SK-N-SH treated with all-trans-retinoic acid at 6 μM for 48 hours (cell line): ENCODE results near the gene PLN.
A peak's percentile ranks its signal among the peaks of the same experiment; 100 is the strongest.

Experiments
- ATAC-seq: fragments of 200-7000 bp; cut with Tn5 transposase; 3 replicates; pipeline ENCODE4 v1.9.1; 2020; ENCODE audit warnings: mild to moderate bottlenecking, moderate library complexity
- ARNTL ChIP-seq: fragments of 450-650 bp; formaldehyde crosslinking; IDR thresholded peaks from 2 replicates; pipeline ENCODE4 v1.5.0; 2020; ENCODE audit warnings: low read depth, mild to moderate bottlenecking, moderate library complexity, borderline replicate concordance
- BACH2 ChIP-seq: fragments of 250-450 bp; sonication (Bioruptor Pico); IDR thresholded peaks from 2 replicates; pipeline ENCODE4 v1.9.0; 2021; ENCODE audit warnings: mild to moderate bottlenecking, borderline replicate concordance
- CSDC2 ChIP-seq: fragments of 250-450 bp; sonication (Bioruptor Pico); IDR thresholded peaks from 2 replicates; pipeline ENCODE4 v1.5.0; 2020; ENCODE audit warnings: mild to moderate bottlenecking, moderate library complexity
- ESRRG ChIP-seq: fragments of 250-450 bp; sonication (Bioruptor Pico); IDR thresholded peaks from 2 replicates; pipeline ENCODE4 v1.6.1; 2021; ENCODE audit warnings: mild to moderate bottlenecking
- GLIS3 ChIP-seq: fragments of 250-450 bp; sonication (Bioruptor Pico); IDR thresholded peaks from 2 replicates; pipeline ENCODE4 v1.5.0; 2020; ENCODE audit warnings: mild to moderate bottlenecking, moderate library complexity
- ISL1 ChIP-seq: fragments of 250-450 bp; sonication (Bioruptor Pico); IDR thresholded peaks from 2 replicates; pipeline ENCODE4 v2.1.2; 2022; ENCODE audit warnings: mild to moderate bottlenecking, moderate library complexity
- OSR1 ChIP-seq: fragments of 250-450 bp; sonication (Bioruptor Pico); IDR thresholded peaks from 2 replicates; pipeline ENCODE4 v1.8.0; 2022; ENCODE audit warnings: moderate library complexity, mild to moderate bottlenecking, inconsistent platforms
- POU6F1 ChIP-seq: fragments of 250-450 bp; sonication (Bioruptor Pico); IDR thresholded peaks from 2 replicates; pipeline ENCODE4 v1.8.0; 2021; ENCODE audit warnings: low read depth, mild to moderate bottlenecking, moderate library complexity, borderline replicate concordance
- PPARA ChIP-seq: fragments of 250-450 bp; sonication (Bioruptor Pico); IDR thresholded peaks from 2 replicates; pipeline ENCODE4 v1.5.0; 2020; ENCODE audit warnings: mild to moderate bottlenecking, borderline replicate concordance
- RARB ChIP-seq: fragments of 250-450 bp; sonication (Bioruptor Pico); IDR thresholded peaks from 2 replicates; pipeline ENCODE4 v1.8.0; 2021; ENCODE audit warnings: mild to moderate bottlenecking, moderate library complexity
- SNAI2 ChIP-seq: fragments of 250-450 bp; sonication (Bioruptor Pico); IDR thresholded peaks from 2 replicates; pipeline ENCODE4 v1.5.0; 2020; ENCODE audit warnings: mild to moderate bottlenecking, moderate library complexity
- TCF4 ChIP-seq: fragments of 250-450 bp; sonication (Bioruptor Pico); IDR thresholded peaks from 2 replicates; pipeline ENCODE4 v1.8.0; 2021; ENCODE audit warnings: mild to moderate bottlenecking, moderate library complexity, borderline replicate concordance
- TOX ChIP-seq: fragments of 250-450 bp; sonication (Bioruptor Pico); IDR thresholded peaks from 2 replicates; pipeline ENCODE4 v1.8.0; 2021; ENCODE audit warnings: mild to moderate bottlenecking, moderate library complexity, borderline replicate concordance
- ZC3H10 ChIP-seq: fragments of 250-450 bp; sonication (Bioruptor Pico); IDR thresholded peaks from 2 replicates; pipeline ENCODE4 v1.5.1; 2021; ENCODE audit warnings: mild to moderate bottlenecking, moderate library complexity
- ZFP3 ChIP-seq: fragments of 250-450 bp; sonication (Bioruptor Pico); IDR thresholded peaks from 2 replicates; pipeline ENCODE4 v1.5.0; 2020; ENCODE audit warnings: mild to moderate bottlenecking, moderate library complexity
- ZFP30 ChIP-seq: fragments of 450-650 bp; formaldehyde crosslinking; IDR thresholded peaks from 2 replicates; pipeline ENCODE4 v1.5.0; 2022; ENCODE audit warnings: mild to moderate bottlenecking, moderate library complexity
- ZNF70 ChIP-seq: fragments of 450-650 bp; formaldehyde crosslinking; IDR thresholded peaks from 2 replicates; pipeline ENCODE4 v1.5.0; 2020; ENCODE audit warnings: mild to moderate bottlenecking, moderate library complexity
- ZNF8 ChIP-seq: fragments of 450-650 bp; formaldehyde crosslinking; IDR thresholded peaks from 2 replicates; pipeline ENCODE4 v1.5.0; 2020; ENCODE audit warnings: mild to moderate bottlenecking, moderate library complexity
- TF ChIP-seq, protein P1 (sequence below): fragments of 250-450 bp; sonication (Bioruptor Pico); IDR thresholded peaks from 2 replicates; pipeline ENCODE4 v1.8.0; 2020; ENCODE audit warnings: mild to moderate bottlenecking, moderate library complexity, borderline replicate concordance
- TF ChIP-seq, protein P2 (sequence below): fragments of 250-450 bp; sonication (Bioruptor Pico); IDR thresholded peaks from 2 replicates; pipeline ENCODE4 v1.5.0; 2020; ENCODE audit warnings: mild to moderate bottlenecking, moderate library complexity
- TF ChIP-seq, protein P3 (sequence below): fragments of 250-450 bp; sonication (Bioruptor Pico); IDR thresholded peaks from 2 replicates; pipeline ENCODE4 v1.5.1; 2020; ENCODE audit warnings: low read depth, mild to moderate bottlenecking, moderate library complexity

PLN gene

DNA sequence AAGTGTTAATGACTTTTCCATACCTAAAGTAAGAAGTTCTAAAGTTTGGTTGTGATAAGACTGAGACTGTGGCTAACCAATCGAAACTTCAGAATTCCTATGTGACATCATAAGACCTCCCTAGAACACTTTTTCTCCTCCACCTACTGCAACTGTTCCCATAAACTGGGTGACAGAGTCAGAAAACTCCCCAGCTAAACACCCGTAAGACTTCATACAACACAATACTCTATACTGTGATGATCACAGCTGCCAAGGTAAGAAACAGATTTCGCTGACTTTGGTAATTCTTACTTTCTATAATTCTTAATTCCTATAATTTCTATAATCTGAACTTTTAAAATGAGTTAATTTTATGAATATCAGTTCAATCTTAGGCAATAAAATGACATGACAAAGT is at the start of gene PLN:
Gene PLN, plus strand, starts transcription at position 161 of the 400 bp plus-strand sequence. CDS start 10,626 bp downstream, outside the sequence.
- no peak for ATAC-seq
- TF ChIP-seq TOX (CRISPR knock-in tag) (no peak), RARB (CRISPR knock-in tag) (no peak), CSDC2 (no peak), ZFP3 (CRISPR knock-in tag) (no peak), PPARA (CRISPR knock-in tag) (no peak), ARNTL (CRISPR knock-in tag) (no peak), SNAI2 (CRISPR knock-in tag) (no peak), ZFP30 (no peak), POU6F1 (no peak), GLIS3 (CRISPR knock-in tag) (no peak), ZC3H10 (CRISPR knock-in tag) (no peak), ESRRG (CRISPR knock-in tag) (no peak), ZNF70 (no peak), ISL1 (CRISPR knock-in tag) (no peak)
- TF ChIP-seq, protein P1, sequence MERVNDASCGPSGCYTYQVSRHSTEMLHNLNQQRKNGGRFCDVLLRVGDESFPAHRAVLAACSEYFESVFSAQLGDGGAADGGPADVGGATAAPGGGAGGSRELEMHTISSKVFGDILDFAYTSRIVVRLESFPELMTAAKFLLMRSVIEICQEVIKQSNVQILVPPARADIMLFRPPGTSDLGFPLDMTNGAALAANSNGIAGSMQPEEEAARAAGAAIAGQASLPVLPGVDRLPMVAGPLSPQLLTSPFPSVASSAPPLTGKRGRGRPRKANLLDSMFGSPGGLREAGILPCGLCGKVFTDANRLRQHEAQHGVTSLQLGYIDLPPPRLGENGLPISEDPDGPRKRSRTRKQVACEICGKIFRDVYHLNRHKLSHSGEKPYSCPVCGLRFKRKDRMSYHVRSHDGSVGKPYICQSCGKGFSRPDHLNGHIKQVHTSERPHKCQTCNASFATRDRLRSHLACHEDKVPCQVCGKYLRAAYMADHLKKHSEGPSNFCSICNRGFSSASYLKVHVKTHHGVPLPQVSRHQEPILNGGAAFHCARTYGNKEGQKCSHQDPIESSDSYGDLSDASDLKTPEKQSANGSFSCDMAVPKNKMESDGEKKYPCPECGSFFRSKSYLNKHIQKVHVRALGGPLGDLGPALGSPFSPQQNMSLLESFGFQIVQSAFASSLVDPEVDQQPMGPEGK = no peak
- TF ChIP-seq, protein P2, sequence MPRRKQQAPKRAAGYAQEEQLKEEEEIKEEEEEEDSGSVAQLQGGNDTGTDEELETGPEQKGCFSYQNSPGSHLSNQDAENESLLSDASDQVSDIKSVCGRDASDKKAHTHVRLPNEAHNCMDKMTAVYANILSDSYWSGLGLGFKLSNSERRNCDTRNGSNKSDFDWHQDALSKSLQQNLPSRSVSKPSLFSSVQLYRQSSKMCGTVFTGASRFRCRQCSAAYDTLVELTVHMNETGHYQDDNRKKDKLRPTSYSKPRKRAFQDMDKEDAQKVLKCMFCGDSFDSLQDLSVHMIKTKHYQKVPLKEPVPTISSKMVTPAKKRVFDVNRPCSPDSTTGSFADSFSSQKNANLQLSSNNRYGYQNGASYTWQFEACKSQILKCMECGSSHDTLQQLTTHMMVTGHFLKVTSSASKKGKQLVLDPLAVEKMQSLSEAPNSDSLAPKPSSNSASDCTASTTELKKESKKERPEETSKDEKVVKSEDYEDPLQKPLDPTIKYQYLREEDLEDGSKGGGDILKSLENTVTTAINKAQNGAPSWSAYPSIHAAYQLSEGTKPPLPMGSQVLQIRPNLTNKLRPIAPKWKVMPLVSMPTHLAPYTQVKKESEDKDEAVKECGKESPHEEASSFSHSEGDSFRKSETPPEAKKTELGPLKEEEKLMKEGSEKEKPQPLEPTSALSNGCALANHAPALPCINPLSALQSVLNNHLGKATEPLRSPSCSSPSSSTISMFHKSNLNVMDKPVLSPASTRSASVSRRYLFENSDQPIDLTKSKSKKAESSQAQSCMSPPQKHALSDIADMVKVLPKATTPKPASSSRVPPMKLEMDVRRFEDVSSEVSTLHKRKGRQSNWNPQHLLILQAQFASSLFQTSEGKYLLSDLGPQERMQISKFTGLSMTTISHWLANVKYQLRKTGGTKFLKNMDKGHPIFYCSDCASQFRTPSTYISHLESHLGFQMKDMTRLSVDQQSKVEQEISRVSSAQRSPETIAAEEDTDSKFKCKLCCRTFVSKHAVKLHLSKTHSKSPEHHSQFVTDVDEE (CRISPR knock-in tag) = no peak
- TF ChIP-seq, all 23 proteins: peak for 0

DNA sequence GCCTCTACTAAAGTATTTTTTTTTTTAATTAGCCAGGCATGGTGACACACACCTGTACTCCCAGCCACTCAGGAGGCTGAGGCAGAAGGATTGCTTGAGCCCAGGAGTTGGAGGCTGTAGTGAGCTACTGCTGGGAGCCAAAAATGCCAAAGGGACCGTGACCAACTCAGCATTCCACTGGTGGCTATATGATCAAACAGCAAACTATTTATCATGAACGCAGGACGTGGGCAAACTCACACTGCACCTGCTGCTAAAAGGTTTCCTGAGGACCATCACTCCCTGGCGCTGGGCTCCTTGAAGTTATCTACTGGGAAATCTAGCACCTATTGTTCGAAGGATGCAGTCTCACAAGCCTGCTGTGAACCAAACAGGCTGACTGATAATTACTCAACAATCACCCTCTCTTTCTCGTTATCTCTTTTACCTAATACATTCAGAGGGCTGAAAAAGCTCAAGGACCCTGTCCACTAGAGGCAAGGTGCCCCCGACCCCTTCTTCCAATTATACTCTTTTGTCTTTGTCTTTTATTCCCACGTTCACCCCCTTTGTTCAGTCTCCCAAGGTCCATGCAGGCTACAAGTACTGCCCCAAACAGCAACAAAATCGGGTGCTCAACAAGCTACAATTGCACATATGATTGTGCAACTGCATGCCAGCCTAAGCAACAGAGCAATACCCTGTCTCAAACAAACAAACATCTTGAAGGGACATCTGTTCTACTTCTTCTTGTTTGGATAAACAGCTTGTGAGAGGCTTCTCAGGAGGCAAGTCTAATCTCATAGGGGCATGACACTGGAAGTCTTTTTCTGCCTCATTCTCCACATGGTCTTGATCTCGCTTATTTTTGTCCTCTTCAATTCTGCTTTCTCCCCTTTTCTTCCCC is 47.7 kb upstream of the PLN start:
- ATAC-seq = no peak
- TF ChIP-seq CSDC2 (no peak), ZNF8 (no peak)

- TF ChIP-seq POU6F1 = no peak
- no peak for ATAC-seq
Measured at GRCh38 chr6:118501099-118501498, 47.0 kb upstream of the PLN start.

DNA sequence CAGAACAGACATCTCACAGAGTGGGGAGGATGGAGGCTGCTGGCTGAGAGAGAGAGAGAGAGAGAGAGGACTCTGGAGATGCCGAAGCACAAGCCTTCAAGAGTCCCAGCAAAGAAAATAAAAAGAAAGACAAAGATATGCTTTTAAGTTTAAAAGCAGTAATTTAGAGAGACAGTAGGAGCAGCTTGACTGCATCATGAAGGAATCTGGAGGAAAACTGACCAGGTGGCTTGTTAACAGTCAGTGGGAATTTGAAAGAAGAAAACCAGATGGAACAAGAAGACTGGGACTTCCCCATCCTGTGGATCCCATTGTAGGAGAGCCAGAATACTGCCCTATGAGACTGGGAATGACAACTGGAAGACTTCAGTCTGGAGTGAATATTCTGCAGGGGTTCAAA is 46.3 kb upstream of the PLN start:
- peak; percentile 90 for ATAC-seq
- TF ChIP-seq ISL1 (CRISPR knock-in tag) (no peak; the same call in 1 of the 2 replicates), TCF4 (CRISPR knock-in tag) (no peak), GLIS3 (CRISPR knock-in tag) (no peak), ZFP3 (CRISPR knock-in tag) (no peak), RARB (CRISPR knock-in tag) (no peak), BACH2 (CRISPR knock-in tag) (no peak), SNAI2 (CRISPR knock-in tag) (no peak), ZNF70 (no peak), CSDC2 (no peak), TOX (CRISPR knock-in tag) (no peak), OSR1 (CRISPR knock-in tag) (no peak), ZC3H10 (CRISPR knock-in tag) (no peak)
- TF ChIP-seq, protein P3, sequence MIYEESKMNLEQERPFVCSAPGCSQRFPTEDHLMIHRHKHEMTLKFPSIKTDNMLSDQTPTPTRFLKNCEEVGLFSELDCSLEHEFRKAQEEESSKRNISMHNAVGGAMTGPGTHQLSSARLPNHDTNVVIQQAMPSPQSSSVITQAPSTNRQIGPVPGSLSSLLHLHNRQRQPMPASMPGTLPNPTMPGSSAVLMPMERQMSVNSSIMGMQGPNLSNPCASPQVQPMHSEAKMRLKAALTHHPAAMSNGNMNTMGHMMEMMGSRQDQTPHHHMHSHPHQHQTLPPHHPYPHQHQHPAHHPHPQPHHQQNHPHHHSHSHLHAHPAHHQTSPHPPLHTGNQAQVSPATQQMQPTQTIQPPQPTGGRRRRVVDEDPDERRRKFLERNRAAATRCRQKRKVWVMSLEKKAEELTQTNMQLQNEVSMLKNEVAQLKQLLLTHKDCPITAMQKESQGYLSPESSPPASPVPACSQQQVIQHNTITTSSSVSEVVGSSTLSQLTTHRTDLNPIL (CRISPR knock-in tag) = no peak
- TF ChIP-seq, protein P2 (CRISPR knock-in tag) = no peak
- TF ChIP-seq, protein P1 = no peak
